Measurements from ENCODE around the gene NHLRC1. TPM values are rescaled to one million over a fixed set of nuclear protein-coding genes. Genes with fewer than 3 reads are reported as not detected.

The NHLRC1 gene
- total RNA-seq, 1 experiment from 2014 or later: 2.1 TPM

DNA sequence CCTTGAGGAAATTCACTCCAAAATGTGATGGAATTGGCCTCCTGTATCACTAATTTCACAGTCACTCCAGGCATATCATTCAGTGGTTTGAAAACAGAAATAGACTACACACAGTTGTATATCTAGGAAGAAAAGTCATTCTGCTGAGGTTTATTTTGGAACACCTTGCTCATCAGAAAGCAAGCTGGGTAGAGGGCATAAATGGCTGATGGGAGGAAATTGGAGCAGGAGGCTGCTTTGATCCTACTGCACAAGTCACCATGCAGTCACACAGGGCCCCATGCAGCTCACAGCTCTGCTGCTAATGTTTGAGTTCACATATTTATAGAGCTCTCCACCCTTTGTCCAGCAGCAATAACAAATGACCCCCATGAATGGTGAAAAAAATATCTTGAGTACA, 12.3 kb downstream of the NHLRC1 start:
- TF ChIP-seq, protein P1, sequence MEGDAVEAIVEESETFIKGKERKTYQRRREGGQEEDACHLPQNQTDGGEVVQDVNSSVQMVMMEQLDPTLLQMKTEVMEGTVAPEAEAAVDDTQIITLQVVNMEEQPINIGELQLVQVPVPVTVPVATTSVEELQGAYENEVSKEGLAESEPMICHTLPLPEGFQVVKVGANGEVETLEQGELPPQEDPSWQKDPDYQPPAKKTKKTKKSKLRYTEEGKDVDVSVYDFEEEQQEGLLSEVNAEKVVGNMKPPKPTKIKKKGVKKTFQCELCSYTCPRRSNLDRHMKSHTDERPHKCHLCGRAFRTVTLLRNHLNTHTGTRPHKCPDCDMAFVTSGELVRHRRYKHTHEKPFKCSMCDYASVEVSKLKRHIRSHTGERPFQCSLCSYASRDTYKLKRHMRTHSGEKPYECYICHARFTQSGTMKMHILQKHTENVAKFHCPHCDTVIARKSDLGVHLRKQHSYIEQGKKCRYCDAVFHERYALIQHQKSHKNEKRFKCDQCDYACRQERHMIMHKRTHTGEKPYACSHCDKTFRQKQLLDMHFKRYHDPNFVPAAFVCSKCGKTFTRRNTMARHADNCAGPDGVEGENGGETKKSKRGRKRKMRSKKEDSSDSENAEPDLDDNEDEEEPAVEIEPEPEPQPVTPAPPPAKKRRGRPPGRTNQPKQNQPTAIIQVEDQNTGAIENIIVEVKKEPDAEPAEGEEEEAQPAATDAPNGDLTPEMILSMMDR (IDR thresholded peaks at IDR 0.05; ENCODE audit: insufficient read depth in 1 of 2, low read depth in 1 of 2, low read length in 1 of 2, severe bottlenecking in 1 of 2, unreplicated experiment in 1 of 2): no peak
- Mint-ChIP-seq H3K36me3 (ENCODE audit: insufficient read depth, unreplicated experiment) (no peaks in the 10 kb centered on the region), H3K27me3 (ENCODE audit: insufficient read depth, unreplicated experiment) (peaks cover 7% of the 10 kb centered on the region), H3K27ac (ENCODE audit: unreplicated experiment) (no peak overlapping the region), H3K9me3 (ENCODE audit: unreplicated experiment) (peaks cover 10% of the 10 kb centered on the region), H3K4me1 (ENCODE audit: low read depth, unreplicated experiment) (no peaks in the 10 kb centered on the region), H3K4me3 (ENCODE audit: unreplicated experiment) (no peak overlapping the region)
- Histone ChIP-seq H3K9me3 (peaks cover 8% of the 10 kb centered on the region), H3K36me3 (ENCODE audit: control insufficient read depth, insufficient read depth, low read length) (no peaks in the 10 kb centered on the region), H3K4me3 (ENCODE audit: low read depth, low read length) (no peak overlapping the region), H3K27me3 (replicated peaks; ENCODE audit: control insufficient read depth, insufficient read depth, low read length) (no peaks in the 10 kb centered on the region), H3K4me1 (no peaks in the 10 kb centered on the region)
- POLR2A ChIA-PET: no interaction called here
- CTCF ChIA-PET: interaction anchor here (1.1 kb wide), 1 partner anchor 12 kb away, joined by 3 read pairs; the partner anchor contains the start of gene NHLRC1
- no TSS peak for BruUV-seq (replicated peaks)
- DNase-seq: no peak
- intact Hi-C loops (cut with micrococcal nuclease; ENCODE audit: unreplicated experiment): no loop called here

DNA sequence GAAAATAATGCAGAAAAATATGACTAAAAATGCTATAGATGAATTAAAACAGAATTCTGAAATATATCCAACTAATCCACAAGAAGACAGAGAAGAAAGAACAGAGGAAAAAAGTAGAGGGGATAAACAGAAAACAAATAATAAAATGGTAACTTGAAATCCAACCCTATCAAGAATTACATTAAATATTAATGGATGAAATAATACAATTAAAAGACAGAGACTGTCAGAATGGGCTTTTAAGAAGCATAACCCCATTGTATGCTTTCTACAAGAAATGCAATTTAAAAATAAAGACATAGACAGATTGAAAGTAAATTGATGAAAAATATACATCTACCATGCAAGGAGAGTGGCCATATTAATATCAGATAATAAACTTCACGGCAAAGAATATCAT, 15.4 kb downstream of the NHLRC1 start:
- TF ChIP-seq, protein P1 (IDR thresholded peaks at IDR 0.05; ENCODE audit: insufficient read depth in 1 of 2, low read depth in 1 of 2, low read length in 1 of 2, severe bottlenecking in 1 of 2, unreplicated experiment in 1 of 2): no peak
- Histone ChIP-seq H3K36me3 (ENCODE audit: control insufficient read depth, insufficient read depth, low read length) (no peaks in the 10 kb centered on the region), H3K9me3 (peaks cover 8% of the 10 kb centered on the region), H3K27me3 (replicated peaks; ENCODE audit: control insufficient read depth, insufficient read depth, low read length) (no peaks in the 10 kb centered on the region), H3K4me1 (no peaks in the 10 kb centered on the region), H3K4me3 (ENCODE audit: low read depth, low read length) (no peak overlapping the region)
- POLR2A ChIA-PET: no interaction called here
- no peaks in the 10 kb centered on the region for H3K4me1 Mint-ChIP-seq (ENCODE audit: low read depth, unreplicated experiment)
- H3K36me3 Mint-ChIP-seq (ENCODE audit: insufficient read depth, unreplicated experiment): no peaks in the 10 kb centered on the region
- DNase-seq: no peak
- peaks cover 10% of the 10 kb centered on the region for H3K9me3 Mint-ChIP-seq (ENCODE audit: unreplicated experiment)
- no peak overlapping the region for H3K27ac Mint-ChIP-seq (ENCODE audit: unreplicated experiment)
- BruUV-seq (replicated peaks): no TSS peak
- H3K4me3 Mint-ChIP-seq (ENCODE audit: unreplicated experiment): no peak overlapping the region
- intact Hi-C loops (cut with micrococcal nuclease; ENCODE audit: unreplicated experiment): no loop called here
- H3K27me3 Mint-ChIP-seq (ENCODE audit: insufficient read depth, unreplicated experiment): no peaks in the 10 kb centered on the region
- CTCF ChIA-PET: no interaction called here

DNA sequence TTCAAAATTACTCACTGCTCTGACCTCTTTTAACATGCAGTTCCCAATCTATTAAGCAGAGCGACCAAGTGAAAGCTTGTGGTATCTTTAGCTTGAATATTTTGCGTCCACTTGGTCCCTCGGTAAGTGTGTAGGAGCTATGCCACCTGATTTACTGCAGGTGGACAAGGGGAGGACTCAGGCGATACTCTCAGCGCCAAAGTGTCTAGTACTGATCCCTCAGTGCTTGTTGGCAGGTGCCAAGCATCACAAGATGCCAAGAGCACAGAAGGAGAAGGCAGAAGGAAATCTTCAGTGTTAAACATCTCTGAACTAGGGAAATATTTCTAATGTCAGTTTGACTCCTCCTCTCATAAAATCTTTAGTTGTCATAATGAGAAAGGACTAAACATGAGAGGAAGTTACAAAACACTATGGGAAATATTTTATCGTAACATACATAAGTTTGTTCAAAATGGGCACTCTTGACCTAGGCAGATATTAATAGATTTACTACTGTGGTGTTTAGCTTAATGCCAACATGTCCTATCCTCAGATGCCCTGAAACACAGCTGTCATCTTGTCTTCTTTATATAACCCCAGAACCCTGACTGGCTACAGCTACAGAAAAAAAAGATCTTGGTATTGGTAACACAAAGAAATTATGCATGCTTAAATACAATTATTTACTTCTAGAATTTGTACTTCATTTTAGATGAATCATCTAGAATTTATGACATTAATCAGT, 19.5 kb downstream of the NHLRC1 start:
- intact Hi-C loops (cut with micrococcal nuclease; ENCODE audit: unreplicated experiment): no loop called here
- Histone ChIP-seq H3K9me3 (peaks cover 8% of the 10 kb centered on the region), H3K4me1 (no peaks in the 10 kb centered on the region), H3K4me3 (ENCODE audit: low read depth, low read length) (no peak overlapping the region), H3K36me3 (ENCODE audit: control insufficient read depth, insufficient read depth, low read length) (no peaks in the 10 kb centered on the region), H3K27me3 (replicated peaks; ENCODE audit: control insufficient read depth, insufficient read depth, low read length) (no peaks in the 10 kb centered on the region)
- no TSS peak for BruUV-seq (replicated peaks)
- H3K27me3 Mint-ChIP-seq (ENCODE audit: insufficient read depth, unreplicated experiment): peaks cover 2% of the 10 kb centered on the region
- ChIA-PET POLR2A (no interaction called here), CTCF (no interaction called here)
- H3K4me1 Mint-ChIP-seq (ENCODE audit: low read depth, unreplicated experiment): no peaks in the 10 kb centered on the region
- TF ChIP-seq, protein P1 (IDR thresholded peaks at IDR 0.05; ENCODE audit: insufficient read depth in 1 of 2, low read depth in 1 of 2, low read length in 1 of 2, severe bottlenecking in 1 of 2, unreplicated experiment in 1 of 2): no peak
- DNase-seq: no peak
- no peak overlapping the region for H3K4me3 Mint-ChIP-seq (ENCODE audit: unreplicated experiment)
- no peaks in the 10 kb centered on the region for H3K36me3 Mint-ChIP-seq (ENCODE audit: insufficient read depth, unreplicated experiment)
- H3K27ac Mint-ChIP-seq (ENCODE audit: unreplicated experiment): no peak overlapping the region
- H3K9me3 Mint-ChIP-seq (ENCODE audit: unreplicated experiment): peaks cover 10% of the 10 kb centered on the region

Measured in Caco-2 (cell line).